ES-I3 (cell line): ENCODE measurements around the gene ST3GAL5.

ENCODE experiments used
- H3K36me3 ChIP-seq: 2 replicates; pipeline ENCODE4 v1.6.1; 2013; ENCODE audit warnings: mild to moderate bottlenecking, low read length, control low read depth, moderate library complexity; ENCODE audit not compliant: insufficient read depth
- H3K4me1 ChIP-seq: 2 replicates; pipeline ENCODE4 v1.6.1; 2013; ENCODE audit warnings: mild to moderate bottlenecking, control low read depth, low read length; ENCODE audit not compliant: insufficient read depth
- H3K9ac ChIP-seq: 2 replicates; pipeline ENCODE4 v1.6.1; 2013; ENCODE audit warnings: low read depth, mild to moderate bottlenecking, low read length, moderate library complexity
- H3K9me3 ChIP-seq: 2 replicates; pipeline ENCODE4 v1.6.1; 2013; ENCODE audit warnings: mild to moderate bottlenecking, low read length, moderate library complexity; ENCODE audit not compliant: control insufficient read depth, insufficient read depth

Gene ST3GAL5

DNA sequence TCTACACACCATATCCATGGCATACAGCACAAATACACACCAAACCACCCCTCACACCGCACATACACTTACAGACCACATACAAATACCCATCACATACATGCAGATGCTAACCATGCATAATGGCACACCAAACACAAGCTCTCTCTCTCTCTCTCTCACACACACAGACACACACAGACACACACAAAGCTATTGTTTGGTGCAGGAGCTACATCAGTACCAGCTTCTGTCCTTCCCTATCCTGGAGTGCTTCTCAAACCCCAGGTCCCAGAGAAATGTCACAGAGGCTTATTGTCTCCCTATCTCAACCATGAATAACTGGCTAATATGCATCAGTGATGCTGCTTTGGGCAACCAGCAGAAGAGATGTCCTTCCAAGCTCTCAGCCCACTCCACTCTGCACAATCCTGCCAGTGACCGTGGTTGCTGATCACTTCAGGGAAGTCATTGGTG is 36.5 kb upstream of the ST3GAL5 start:
- no peaks in the 10 kb centered on the region for H3K9me3 ChIP-seq
- H3K9ac ChIP-seq, result no peak overlapping the region
- H3K36me3 ChIP-seq, result no peaks in the 10 kb centered on the region
- H3K4me1 ChIP-seq, result no peaks in the 10 kb centered on the region

DNA sequence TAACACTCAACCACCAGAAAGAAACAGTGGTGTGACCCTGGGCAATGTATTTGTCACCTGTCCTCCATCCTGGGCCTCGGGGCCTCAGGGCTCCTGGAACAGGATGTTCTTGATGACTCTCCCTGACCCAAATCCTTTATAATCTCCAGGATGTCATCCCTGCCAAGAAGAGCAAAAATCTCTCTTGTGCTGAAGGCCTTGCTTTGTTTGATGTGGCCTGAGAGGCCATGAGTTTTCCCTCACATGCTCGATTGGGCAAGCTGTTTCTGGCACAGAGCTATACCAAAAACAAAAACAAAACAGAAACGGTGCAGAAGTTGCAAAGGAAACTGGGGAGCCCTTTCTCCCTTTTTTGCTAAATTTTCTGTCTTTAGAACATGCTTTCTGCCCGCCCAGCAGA is 35.7 kb upstream of the ST3GAL5 start:
- Histone ChIP-seq H3K9ac (no peak overlapping the region), H3K36me3 (no peaks in the 10 kb centered on the region)

DNA sequence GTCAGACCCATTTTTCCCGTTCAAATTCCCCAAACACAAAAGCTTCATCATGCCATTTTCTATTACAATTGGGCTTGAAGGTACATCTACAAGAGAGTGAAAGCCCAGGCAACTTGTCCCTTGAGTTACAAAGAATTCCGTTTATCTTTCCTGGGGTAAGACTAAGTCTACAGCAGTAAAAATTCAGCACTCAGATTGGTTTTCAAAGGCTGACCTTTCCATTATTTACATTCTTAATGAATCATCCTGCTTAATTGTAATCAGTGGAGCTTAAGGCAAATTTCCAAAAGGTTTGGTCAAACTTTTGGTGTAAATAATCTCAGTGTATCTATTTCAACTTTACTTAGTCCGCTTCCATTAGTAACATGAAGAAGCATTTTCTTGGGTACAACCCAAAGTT is 33.4 kb upstream of the ST3GAL5 start:
- Histone ChIP-seq H3K9ac (no peak overlapping the region), H3K4me1 (no peaks in the 10 kb centered on the region), H3K9me3 (no peaks in the 10 kb centered on the region), H3K36me3 (no peaks in the 10 kb centered on the region)

More for the DNA sequence above, 35.7 kb upstream of the ST3GAL5 start:
- no peaks in the 10 kb centered on the region for H3K9me3 ChIP-seq
- H3K4me1 ChIP-seq, result no peaks in the 10 kb centered on the region

DNA sequence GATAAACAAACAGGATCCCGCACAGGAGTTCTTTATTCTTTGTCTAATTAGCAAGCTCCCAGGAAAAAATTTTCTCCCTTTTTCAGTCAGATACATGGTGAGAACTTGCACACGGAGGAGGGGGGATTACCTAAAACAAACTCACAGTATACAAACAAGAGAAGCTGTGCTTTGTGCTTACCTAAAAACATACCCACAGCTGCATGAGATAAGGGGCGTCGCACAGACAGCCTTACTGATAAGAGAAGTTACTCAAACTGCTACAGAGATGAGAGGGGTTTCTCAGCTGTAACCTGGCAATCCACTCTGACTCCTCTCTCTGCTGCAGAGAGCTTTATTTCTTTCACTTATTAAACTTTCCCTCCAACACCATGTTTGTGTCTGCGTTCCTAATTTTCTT is 32.9 kb upstream of the ST3GAL5 start:
- no peaks in the 10 kb centered on the region for H3K9me3 ChIP-seq
- no peak overlapping the region for H3K9ac ChIP-seq
- no peaks in the 10 kb centered on the region for H3K4me1 ChIP-seq
- no peaks in the 10 kb centered on the region for H3K36me3 ChIP-seq

DNA sequence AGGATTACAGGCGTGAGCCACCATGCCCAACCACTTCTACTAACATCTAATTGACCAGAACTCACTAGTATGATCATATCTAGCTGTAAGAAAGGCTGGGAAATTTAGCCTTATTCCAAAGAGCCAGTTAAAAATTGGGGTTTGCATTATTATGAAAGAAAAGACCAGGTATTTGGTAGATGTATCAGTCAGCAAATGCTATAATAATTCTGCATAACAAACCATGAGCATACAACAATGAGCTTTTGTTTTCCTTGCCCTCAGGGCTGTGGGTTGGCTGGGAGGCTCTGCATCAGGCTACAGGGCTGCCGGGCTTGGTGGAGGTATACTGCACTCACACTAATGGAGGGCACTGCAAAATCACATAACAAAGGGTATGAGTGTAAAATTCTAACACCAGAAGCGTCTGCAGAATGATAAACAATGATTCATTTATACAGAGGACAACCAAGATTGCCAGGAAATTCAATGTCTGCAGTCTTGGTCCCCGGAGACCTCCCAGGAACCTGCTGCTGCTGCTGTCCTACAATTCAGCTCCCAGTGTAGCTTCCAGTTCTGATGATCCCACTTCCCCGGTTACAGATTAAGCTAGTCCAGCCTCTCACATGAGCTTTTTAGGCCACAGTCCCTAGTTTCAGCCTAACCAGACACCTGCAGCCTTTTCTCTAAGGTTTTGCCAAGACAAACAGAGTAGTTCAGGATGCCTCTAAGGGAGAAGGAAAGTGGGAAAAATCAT is 32.2 kb upstream of the ST3GAL5 start:
- no peaks in the 10 kb centered on the region for H3K36me3 ChIP-seq
- no peaks in the 10 kb centered on the region for H3K4me1 ChIP-seq
- no peak overlapping the region for H3K9ac ChIP-seq
- no peaks in the 10 kb centered on the region for H3K9me3 ChIP-seq

DNA sequence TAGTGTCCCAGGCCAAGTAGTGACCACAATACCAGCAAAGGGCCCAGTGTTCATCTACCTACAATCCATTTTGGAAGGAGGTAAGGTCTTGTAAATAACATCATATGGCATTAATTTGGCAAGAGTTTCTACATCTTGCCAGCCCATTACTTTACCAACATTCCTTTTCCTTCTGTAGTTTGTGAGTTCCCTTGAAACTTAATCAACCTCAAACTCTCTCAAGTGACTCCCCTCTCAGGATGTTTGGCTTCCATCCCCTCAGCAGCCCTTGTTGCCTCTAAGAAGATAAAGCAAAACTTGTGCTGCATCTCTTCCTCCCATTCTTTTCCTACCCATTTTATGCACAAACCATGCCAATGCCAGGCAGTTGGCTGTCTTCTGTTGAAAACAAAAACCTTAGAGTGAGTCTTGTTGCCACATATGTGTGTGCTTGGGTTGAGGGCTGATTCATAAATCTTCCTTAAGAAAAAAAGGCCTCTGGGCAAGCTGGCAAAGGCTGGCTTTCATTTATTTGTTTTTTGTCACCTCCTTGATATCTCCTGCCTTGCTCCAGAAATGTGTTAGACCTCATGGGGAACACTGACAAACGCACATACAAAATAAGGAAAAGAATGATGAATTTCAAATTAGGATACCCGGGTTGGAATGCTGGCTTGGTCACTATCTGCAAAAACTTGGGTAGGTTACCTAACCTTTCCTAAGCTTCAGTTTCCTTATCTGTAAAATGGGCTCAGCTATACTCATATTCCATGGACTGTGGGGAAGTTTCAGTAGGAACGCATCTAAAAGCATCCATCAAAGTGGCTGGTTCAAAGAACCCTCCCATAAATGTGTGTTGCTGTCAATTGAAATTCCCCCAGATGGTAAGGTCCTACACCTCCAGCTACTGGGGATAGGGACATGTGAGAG is 29.4 kb upstream of the ST3GAL5 start:
- H3K9ac ChIP-seq, result no peak overlapping the region
- no peaks in the 10 kb centered on the region for H3K36me3 ChIP-seq
- no peaks in the 10 kb centered on the region for H3K4me1 ChIP-seq
- H3K9me3 ChIP-seq, result no peaks in the 10 kb centered on the region

DNA sequence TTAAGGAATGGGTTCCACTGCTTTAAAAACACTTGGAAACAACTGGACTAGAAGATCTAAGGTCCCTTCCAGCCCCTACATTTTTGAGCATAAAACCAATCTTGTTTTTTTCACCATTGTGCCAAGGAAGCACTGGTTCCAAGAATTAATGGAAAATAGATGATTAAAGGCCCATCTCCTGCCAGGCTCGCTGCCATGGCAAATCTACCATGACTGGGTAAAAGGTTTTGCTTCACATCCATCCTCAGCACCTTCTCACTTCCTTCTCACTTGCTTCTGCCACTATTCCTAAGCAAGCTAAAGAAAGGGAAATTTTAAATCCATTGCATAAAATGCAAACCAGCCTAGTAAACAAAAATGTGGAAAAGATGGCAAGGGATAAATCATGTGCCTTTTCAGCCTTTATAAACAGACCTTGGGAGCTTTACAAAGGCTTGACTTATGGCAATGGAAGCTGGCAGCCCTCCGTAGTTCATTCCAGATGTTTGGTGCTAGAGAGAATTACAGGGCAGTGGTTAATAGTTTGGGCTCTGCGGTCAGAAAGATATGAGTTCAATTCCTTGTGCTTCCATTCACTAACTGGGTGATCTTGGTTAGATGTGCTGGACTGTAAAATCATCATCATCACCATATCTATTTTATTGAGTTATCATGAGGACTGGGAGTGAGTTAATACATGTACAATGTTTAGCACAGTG is 27.0 kb upstream of the ST3GAL5 start:
- no peak overlapping the region for H3K9ac ChIP-seq
- H3K36me3 ChIP-seq, result no peaks in the 10 kb centered on the region
- H3K4me1 ChIP-seq, result no peaks in the 10 kb centered on the region; the same call in 1 of the 2 replicates
- H3K9me3 ChIP-seq, result no peaks in the 10 kb centered on the region

DNA sequence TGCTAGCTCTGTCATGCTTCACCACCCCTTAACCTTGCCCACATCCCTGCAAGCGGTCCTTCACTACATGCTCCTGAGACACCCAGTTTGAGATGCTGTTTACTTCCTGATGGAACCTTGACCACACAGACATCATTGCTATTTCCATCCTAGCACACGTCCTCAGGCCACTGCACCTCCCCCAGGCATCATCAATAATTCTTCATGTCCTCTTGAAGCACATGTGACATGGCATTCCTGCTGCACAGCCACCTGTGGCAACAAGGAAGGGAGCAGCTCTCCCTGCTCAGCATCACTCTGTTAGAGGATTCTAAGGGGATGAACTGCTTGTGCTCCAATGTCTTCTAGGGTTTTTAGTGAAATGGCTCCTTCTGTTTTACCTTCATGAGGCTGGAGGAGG is 26.1 kb upstream of the ST3GAL5 start:
- Histone ChIP-seq H3K9ac (no peak overlapping the region), H3K36me3 (no peaks in the 10 kb centered on the region), H3K4me1 (no peaks in the 10 kb centered on the region; the same call in 1 of the 2 replicates)

DNA sequence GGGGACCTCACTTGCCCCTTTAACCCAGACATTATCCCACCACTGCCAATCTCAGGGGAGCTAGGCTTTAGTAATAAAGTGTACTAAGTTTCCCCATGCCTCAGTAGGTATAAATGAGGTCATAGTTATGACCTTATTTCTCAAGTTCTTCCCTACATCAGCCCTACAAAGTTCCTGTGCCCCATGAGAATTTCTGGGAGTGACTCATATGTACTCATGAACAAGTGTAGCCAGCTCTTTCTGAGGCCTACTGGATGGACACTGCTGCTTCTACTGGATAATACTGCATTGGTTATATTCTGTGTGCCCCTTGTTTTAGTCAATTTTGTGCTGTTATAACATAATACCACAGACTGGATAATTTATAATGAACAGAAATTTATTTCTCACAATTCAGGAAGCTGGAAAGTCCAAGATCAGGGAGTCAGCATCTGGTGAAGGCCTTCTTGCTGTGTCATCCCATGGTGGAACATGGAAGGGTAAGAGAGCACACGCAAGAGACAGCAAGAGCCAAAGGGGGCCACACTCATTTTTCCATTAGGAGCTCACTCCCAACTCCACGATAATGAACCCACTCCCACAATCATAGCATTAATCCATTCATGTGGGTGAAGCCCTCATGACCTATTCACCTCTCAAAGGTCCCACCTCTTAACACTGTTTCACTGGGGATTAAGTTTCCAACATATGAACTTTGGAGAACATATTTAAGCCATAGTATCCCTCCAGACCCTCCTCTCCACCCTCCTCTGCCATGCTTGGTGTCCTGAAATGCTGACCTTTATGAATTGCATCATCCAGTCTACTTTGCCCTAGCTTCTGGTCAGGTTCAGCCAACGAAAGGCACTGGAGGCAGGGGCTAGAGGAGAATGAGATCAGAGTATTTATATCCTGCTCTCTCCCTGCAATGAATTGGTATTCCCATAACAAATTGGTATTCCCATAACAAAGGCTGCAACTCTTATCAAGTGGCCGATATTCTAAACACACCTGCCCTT is 25.4 kb upstream of the ST3GAL5 start:
- no peak overlapping the region for H3K9ac ChIP-seq
- no peaks in the 10 kb centered on the region for H3K36me3 ChIP-seq
- H3K9me3 ChIP-seq, result no peaks in the 10 kb centered on the region
- no peaks in the 10 kb centered on the region; the same call in 1 of the 2 replicates for H3K4me1 ChIP-seq

More for the DNA sequence above, 26.1 kb upstream of the ST3GAL5 start:
- H3K9me3 ChIP-seq, result no peaks in the 10 kb centered on the region

DNA sequence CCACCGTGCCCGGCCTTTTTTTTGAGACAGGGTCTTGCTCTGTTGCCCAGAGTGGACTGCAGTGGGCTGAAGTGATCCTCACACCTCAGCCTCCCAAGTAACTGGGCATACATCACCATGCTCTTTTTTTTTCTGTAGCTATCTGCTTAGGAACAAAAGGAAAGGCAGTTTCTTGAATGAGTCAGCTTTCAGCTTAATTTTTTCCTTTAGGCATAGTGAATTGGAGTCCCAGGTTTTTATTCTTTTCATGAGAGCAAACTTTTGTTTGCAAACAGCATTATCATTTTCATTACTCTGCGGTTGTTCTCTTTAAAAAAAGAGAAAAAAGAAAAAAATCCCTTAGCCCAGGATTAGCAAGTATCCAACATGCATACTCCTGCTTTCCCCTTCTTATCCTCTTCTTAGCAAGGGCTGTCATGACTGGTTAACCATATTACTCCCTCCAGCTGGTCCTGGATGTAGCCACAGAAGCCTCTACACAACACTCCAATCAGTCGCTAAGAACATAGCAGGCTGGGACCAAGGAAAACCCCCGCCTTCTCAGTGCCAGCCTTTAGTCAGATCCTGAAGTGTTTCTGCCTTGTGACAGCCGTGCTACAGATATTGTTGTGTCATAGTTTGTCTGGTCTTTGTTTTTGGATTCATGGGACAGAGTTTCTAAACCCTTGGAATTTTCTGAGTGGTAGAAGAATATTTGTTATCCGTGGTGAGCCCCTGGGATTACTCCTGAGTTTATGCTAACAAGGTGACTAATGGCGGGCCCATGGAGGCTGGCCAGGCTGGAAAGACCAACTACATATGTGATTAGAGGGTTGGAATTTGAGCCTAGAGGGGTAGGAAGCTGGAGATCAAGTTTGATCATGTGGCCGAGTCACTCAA is 23.3 kb upstream of the ST3GAL5 start:
- no peaks in the 10 kb centered on the region; the same call in 1 of the 2 replicates for H3K4me1 ChIP-seq
- no peak overlapping the region for H3K9ac ChIP-seq
- H3K36me3 ChIP-seq, result no peaks in the 10 kb centered on the region
- H3K9me3 ChIP-seq, result no peaks in the 10 kb centered on the region

DNA sequence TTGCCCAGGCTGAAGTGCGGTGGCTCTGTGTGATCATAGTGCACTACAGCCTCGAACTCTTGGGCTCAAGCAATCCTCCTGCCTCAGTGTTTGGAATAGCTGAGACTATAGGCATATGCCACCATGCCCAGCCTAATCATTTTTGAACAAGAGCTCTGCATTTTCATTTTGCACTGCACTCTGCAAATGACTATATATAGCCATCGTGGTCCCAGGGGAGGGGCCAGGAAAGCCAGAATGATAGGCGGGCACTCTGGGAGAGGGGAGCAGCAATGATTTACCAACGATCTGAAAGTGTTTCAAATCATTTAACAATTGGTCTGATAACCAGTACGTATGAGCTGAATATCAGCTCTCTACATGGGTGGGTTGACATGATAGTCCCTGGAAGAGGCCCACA is 22.3 kb upstream of the ST3GAL5 start:
- no peaks in the 10 kb centered on the region for H3K9me3 ChIP-seq
- no peaks in the 10 kb centered on the region; the same call in 1 of the 2 replicates for H3K4me1 ChIP-seq
- H3K36me3 ChIP-seq, result no peaks in the 10 kb centered on the region
- no peak overlapping the region for H3K9ac ChIP-seq

DNA sequence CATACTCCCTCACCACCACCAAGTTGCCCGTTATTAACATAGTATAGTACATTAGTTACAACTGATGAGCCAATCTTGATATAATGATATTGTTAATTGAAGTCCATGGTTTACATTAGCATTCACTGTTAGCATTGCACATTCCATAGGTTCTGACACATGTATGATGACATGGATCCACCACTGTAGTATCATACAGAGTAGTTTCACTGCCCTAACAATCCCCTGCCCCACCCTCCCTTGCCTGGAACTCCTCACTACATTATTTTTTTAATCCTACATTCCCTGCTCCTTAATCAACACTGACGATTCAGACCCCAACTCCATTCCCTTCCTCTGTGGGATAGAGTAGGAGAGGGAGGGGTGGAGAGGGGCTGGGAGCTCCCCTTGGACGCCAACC is 20.2 kb upstream of the ST3GAL5 start:
- Histone ChIP-seq H3K9ac (no peak overlapping the region), H3K9me3 (no peaks in the 10 kb centered on the region), H3K36me3 (no peaks in the 10 kb centered on the region), H3K4me1 (no peaks in the 10 kb centered on the region; the same call in 1 of the 2 replicates)

DNA sequence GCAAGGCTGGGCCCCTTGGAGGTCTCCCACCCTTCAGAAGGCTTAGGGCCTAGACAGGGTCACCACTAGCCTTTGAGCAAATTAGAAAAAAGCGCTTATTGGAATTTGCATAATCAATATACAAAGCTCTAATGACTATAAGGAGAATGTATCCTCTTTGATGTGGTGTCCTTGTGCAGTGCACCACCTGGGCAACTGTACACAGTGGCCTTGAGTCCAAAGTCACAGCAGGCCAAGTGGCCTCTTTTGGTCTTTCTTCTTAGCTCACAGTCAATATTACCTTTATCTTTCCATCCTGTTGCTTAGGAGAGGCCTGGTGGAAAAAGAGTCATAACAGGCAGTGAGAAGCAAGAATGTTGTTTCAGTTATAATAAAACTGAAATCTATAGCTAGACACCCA is 19.7 kb upstream of the ST3GAL5 start:
- Histone ChIP-seq H3K36me3 (no peaks in the 10 kb centered on the region), H3K9ac (no peak overlapping the region), H3K9me3 (no peaks in the 10 kb centered on the region), H3K4me1 (no peaks in the 10 kb centered on the region; the same call in 1 of the 2 replicates)
